ENCODE data around the gene MYO15B.

- TF ChIP-seq CTCF (IDR thresholded peaks at IDR 0.05; ENCODE audit: poor library complexity) (no peak), EZH2phosphoT487 (IDR thresholded peaks at IDR 0.05; ENCODE audit: low read depth, severe bottlenecking, unreplicated experiment) (no peak)
Measured at GRCh38 chr17:75551266-75551665, 36.3 kb upstream of the MYO15B start.
